Mesothelial cell of epicardium (in vitro differentiated cells): ENCODE data around the gene OR2T34. TPM values are rescaled to one million over a fixed set of nuclear protein-coding genes. Genes with fewer than 3 reads are reported as not detected.
"Not testable (repeated sequence)": the region's sequence is repeated elsewhere in the genome, so short reads cannot be mapped to it uniquely, and the experiment has no call there.

Experiments used
- DNase-seq, 2 experiments: peaks; one replicate each; pipeline ENCODE4 v3.0.0; 2021; ENCODE audit warnings: low spot score in 2 of 2; ENCODE audit not compliant: unreplicated experiment in 2 of 2
- H3K27ac Mint-ChIP-seq: 2 replicates; pipeline ENCODE4 v1.8.0; 2021; ENCODE audit warnings: mixed read lengths
- H3K27me3 Mint-ChIP-seq: 2 replicates; pipeline ENCODE4 v1.8.0; 2021; ENCODE audit warnings: low read depth, mixed read lengths
- H3K36me3 Mint-ChIP-seq: 2 replicates; pipeline ENCODE4 v1.8.0; 2021; ENCODE audit warnings: mixed read lengths
- H3K4me1 Mint-ChIP-seq: 2 replicates; pipeline ENCODE4 v1.8.0; 2021; ENCODE audit warnings: mixed read lengths
- H3K4me3 Mint-ChIP-seq: 2 replicates; pipeline ENCODE4 v1.8.0; 2021; ENCODE audit warnings: mild to moderate bottlenecking, moderate library complexity, mixed read lengths
- H3K9me3 Mint-ChIP-seq: 2 replicates; pipeline ENCODE4 v1.8.0; 2021; ENCODE audit warnings: mixed read lengths
- CTCF ChIP-seq: fragments of 200-600 bp; sonication (generic); IDR thresholded peaks from one replicate; pipeline ENCODE4 v1.5.0; 2021; ENCODE audit warnings: antibody characterized with exemption; ENCODE audit not compliant: unreplicated experiment
- total RNA-seq: library from RNA; stranded (reverse); gene quantifications from 3 replicates; pipeline ENCODE4 v1.2.1, GENCODE V29; 2021

Gene OR2T34
- total RNA-seq, 1 donor from 2014 or later = not detected

- H3K27me3 Mint-ChIP-seq = no peaks in the 10 kb centered on the region
- DNase-seq = no peak
- no peaks in the 10 kb centered on the region for H3K4me1 Mint-ChIP-seq
- H3K4me3 Mint-ChIP-seq = no peak overlapping the region
- peaks cover 76% of the 10 kb centered on the region for H3K9me3 Mint-ChIP-seq
- no peaks in the 10 kb centered on the region for H3K36me3 Mint-ChIP-seq
- no peak for TF ChIP-seq CTCF
- no peak overlapping the region for H3K27ac Mint-ChIP-seq
Measured at GRCh38 chr1:248592655-248593054, 18.1 kb upstream of the OR2T34 start.

- Mint-ChIP-seq H3K9me3 (peaks cover 81% of the 10 kb centered on the region), H3K4me3 (no peak overlapping the region)
Measured at GRCh38 chr1:248590055-248590454, 15.5 kb upstream of the OR2T34 start.

GRCh38 chr1:248589334-248589733, 14.8 kb upstream of the OR2T34 start:
- H3K4me1 Mint-ChIP-seq = no peaks in the 10 kb centered on the region
- no peak for TF ChIP-seq CTCF
- DNase-seq = no peak
- no peak overlapping the region for H3K4me3 Mint-ChIP-seq
- H3K9me3 Mint-ChIP-seq = peaks cover 79% of the 10 kb centered on the region
- H3K36me3 Mint-ChIP-seq = no peaks in the 10 kb centered on the region
- H3K27me3 Mint-ChIP-seq = no peaks in the 10 kb centered on the region
- H3K27ac Mint-ChIP-seq = no peak overlapping the region

More at GRCh38 chr1:248590055-248590454, 15.5 kb upstream of the OR2T34 start:
- Mint-ChIP-seq H3K27ac (no peak overlapping the region), H3K27me3 (no peaks in the 10 kb centered on the region), H3K36me3 (no peaks in the 10 kb centered on the region), H3K4me1 (no peaks in the 10 kb centered on the region)
- TF ChIP-seq CTCF = no peak
- no peak for DNase-seq

- no peak for DNase-seq
- Mint-ChIP-seq H3K27me3 (no peaks in the 10 kb centered on the region), H3K4me1 (no peaks in the 10 kb centered on the region), H3K27ac (no peak overlapping the region), H3K36me3 (no peaks in the 10 kb centered on the region), H3K9me3 (peaks cover 71% of the 10 kb centered on the region), H3K4me3 (no peak overlapping the region)
- no peak for TF ChIP-seq CTCF
Measured at GRCh38 chr1:248585266-248585665, 10.7 kb upstream of the OR2T34 start.

GRCh38 chr1:248576260-248576980, 1.9 kb upstream of the OR2T34 start:
- no peak for DNase-seq
- no peak overlapping the region for H3K27ac Mint-ChIP-seq
- no peaks in the 10 kb centered on the region for H3K27me3 Mint-ChIP-seq
- TF ChIP-seq CTCF = no peak
- H3K4me1 Mint-ChIP-seq = no peaks in the 10 kb centered on the region
- no peaks in the 10 kb centered on the region for H3K36me3 Mint-ChIP-seq
- no peak overlapping the region for H3K4me3 Mint-ChIP-seq
- H3K9me3 Mint-ChIP-seq = peaks cover 52% of the 10 kb centered on the region

- not testable (repeated sequence) for H3K27ac Mint-ChIP-seq, H3K4me1 Mint-ChIP-seq, H3K27me3 Mint-ChIP-seq, H3K4me3 Mint-ChIP-seq, H3K36me3 Mint-ChIP-seq, DNase-seq
- peaks cover 39% of the 10 kb centered on the region for H3K9me3 Mint-ChIP-seq
Measured at GRCh38 chr1:248573856-248574255, 701 bp downstream of the OR2T34 start.

GRCh38 chr1:248572049-248572448, 2.5 kb downstream of the OR2T34 start:
- not testable (repeated sequence) for DNase-seq, H3K4me3 Mint-ChIP-seq, H3K36me3 Mint-ChIP-seq, H3K4me1 Mint-ChIP-seq, H3K27me3 Mint-ChIP-seq, H3K27ac Mint-ChIP-seq
- H3K9me3 Mint-ChIP-seq = peaks cover 34% of the 10 kb centered on the region

GRCh38 chr1:248570811-248571210, 3.7 kb downstream of the OR2T34 start:
- not testable (repeated sequence) for H3K27me3 Mint-ChIP-seq, DNase-seq, H3K27ac Mint-ChIP-seq, H3K36me3 Mint-ChIP-seq, H3K4me1 Mint-ChIP-seq, H3K4me3 Mint-ChIP-seq
- H3K9me3 Mint-ChIP-seq = peaks cover 24% of the 10 kb centered on the region

GRCh38 chr1:248569049-248569448, 5.5 kb downstream of the OR2T34 start:
- not testable (repeated sequence) for H3K36me3 Mint-ChIP-seq

More at GRCh38 chr1:248569049-248569448, 5.5 kb downstream of the OR2T34 start:
- DNase-seq, H3K27me3 Mint-ChIP-seq, H3K4me1 Mint-ChIP-seq, H3K4me3 Mint-ChIP-seq, H3K27ac Mint-ChIP-seq: not testable (repeated sequence)
- peaks cover 24% of the 10 kb centered on the region for H3K9me3 Mint-ChIP-seq
